ENCODE data around the gene CLCA4.

GRCh38 chr1:86520789-86521521 lies 25.9 kb upstream of the CLCA4 start:
- no peak for TF ChIP-seq POLR2A (IDR thresholded peaks at IDR 0.05)
- no peak for TF ChIP-seq CTCF (IDR thresholded peaks at IDR 0.05)

All from lower leg skin (tissue), 3 donors.